ENCODE results near the gene RGS5.

DNA sequence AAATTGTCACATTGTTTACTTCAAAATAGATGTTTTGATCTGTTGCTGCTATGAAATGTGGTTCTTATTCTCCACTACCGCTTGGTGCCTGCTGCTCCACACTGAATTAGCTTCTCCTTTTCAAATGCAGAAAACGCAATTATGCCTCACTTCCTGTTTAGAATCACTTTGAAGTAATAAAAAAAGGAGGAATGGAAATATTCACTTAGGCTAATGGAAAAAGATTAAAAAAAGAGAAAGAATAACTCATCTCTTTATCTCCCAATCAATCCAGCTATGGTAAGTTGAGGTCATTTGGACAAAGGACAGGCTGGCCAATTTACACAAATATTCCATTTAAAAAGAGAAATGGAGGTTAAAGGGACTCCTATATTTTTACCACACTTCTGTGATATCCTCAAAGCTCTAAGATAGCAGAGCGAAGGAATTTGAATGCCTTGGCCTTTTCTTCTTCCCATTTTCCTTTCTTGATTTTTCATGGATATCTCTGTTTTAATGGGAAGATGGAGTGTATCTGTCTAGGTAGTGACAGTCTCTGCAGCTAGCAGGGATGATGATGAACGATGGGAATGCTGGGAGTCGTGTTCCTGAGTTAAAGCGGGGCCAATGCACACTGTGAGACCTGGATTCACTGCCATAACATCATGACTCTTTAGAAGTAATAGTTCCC lies 35.7 kb downstream of the RGS5 start:
- TF ChIP-seq, protein P1, sequence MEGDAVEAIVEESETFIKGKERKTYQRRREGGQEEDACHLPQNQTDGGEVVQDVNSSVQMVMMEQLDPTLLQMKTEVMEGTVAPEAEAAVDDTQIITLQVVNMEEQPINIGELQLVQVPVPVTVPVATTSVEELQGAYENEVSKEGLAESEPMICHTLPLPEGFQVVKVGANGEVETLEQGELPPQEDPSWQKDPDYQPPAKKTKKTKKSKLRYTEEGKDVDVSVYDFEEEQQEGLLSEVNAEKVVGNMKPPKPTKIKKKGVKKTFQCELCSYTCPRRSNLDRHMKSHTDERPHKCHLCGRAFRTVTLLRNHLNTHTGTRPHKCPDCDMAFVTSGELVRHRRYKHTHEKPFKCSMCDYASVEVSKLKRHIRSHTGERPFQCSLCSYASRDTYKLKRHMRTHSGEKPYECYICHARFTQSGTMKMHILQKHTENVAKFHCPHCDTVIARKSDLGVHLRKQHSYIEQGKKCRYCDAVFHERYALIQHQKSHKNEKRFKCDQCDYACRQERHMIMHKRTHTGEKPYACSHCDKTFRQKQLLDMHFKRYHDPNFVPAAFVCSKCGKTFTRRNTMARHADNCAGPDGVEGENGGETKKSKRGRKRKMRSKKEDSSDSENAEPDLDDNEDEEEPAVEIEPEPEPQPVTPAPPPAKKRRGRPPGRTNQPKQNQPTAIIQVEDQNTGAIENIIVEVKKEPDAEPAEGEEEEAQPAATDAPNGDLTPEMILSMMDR (IDR thresholded peaks at IDR 0.05), result no peak
- TF ChIP-seq POLR2A (IDR thresholded peaks at IDR 0.05) (no peak), POLR2AphosphoS5 (IDR thresholded peaks at IDR 0.05) (no peak)
